Measurements from ENCODE around the gene IP6K3. TPM values are rescaled to one million over a fixed set of nuclear protein-coding genes. Genes with fewer than 3 reads are reported as not detected.

IP6K3 gene, protein sequence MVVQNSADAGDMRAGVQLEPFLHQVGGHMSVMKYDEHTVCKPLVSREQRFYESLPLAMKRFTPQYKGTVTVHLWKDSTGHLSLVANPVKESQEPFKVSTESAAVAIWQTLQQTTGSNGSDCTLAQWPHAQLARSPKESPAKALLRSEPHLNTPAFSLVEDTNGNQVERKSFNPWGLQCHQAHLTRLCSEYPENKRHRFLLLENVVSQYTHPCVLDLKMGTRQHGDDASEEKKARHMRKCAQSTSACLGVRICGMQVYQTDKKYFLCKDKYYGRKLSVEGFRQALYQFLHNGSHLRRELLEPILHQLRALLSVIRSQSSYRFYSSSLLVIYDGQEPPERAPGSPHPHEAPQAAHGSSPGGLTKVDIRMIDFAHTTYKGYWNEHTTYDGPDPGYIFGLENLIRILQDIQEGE
- total RNA-seq, result 11.6 TPM

DNA sequence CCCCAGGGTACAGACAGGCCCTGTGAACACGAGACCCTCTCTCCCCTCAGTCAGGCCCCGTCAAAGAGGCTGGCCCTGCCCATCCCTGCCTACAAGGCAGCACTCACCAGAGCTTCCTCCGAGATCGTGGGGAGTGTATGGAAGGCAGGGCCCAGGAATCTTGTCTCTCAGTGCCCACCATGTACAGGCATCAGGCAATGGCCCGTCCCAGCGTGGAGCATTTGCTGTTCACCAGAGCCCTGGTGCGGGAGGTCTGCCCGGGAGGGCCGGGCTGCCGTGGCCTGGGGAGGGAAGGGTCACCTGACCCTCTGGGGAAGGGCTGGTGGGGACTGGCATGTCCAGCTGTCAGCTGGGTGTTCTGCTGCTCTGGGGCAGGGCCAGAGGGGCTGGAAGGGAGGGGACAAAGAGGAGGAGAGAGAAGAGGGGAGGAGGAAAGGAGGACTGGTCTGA is at the start of gene IP6K3:
IP6K3 (minus strand) TSS at position 255 of the 450 bp plus-strand sequence. CDS start 11,429 bp downstream, outside the sequence.

DNA sequence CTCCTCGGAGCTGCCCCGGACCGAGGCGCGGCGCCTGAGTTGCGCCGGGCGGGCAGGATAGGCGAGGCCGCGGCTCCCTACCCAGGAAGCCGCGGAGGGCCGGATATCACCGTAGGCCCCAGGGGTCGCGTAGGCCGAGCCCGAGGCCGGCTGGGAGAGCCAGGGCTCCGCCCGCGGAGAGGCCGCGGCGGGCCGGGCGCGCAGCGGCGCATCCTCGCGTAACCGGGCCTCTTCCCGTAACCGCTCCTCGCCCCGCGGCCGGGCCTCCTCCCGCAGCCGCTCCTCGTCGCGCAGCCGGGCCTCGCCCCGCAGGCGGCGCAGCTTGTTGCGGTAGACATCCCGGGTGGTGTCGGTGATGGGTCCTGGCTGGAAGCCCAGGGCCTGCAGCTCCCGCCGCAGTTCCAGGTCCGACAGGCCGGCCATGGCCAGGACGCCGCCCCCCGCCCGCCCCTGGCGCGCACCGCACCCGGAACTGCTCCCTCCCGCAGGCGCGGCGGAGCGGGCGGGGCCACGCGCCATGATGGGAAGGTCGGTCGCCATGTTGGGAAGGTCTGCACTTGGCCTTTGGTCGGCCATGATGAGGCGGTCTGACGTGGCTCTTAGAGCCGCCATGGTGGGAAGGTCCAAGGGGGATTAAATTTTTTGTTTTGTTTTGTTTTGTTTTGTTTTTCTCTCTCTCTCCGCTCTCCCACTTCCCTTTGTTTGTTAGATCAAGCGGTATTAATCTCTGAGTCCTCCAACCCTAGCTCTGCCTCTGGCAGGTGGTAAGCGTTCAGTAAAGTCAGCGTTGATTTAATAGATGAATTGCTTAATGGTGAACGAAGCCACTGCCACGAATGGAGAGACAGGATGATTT is 42.2 kb upstream of the IP6K3 start, which contains the start of gene LEMD2:
LEMD2 (minus strand) TSS at position 437 of the 856 bp plus-strand sequence; CDS start at position 423, 14 bp downstream.

DNA sequence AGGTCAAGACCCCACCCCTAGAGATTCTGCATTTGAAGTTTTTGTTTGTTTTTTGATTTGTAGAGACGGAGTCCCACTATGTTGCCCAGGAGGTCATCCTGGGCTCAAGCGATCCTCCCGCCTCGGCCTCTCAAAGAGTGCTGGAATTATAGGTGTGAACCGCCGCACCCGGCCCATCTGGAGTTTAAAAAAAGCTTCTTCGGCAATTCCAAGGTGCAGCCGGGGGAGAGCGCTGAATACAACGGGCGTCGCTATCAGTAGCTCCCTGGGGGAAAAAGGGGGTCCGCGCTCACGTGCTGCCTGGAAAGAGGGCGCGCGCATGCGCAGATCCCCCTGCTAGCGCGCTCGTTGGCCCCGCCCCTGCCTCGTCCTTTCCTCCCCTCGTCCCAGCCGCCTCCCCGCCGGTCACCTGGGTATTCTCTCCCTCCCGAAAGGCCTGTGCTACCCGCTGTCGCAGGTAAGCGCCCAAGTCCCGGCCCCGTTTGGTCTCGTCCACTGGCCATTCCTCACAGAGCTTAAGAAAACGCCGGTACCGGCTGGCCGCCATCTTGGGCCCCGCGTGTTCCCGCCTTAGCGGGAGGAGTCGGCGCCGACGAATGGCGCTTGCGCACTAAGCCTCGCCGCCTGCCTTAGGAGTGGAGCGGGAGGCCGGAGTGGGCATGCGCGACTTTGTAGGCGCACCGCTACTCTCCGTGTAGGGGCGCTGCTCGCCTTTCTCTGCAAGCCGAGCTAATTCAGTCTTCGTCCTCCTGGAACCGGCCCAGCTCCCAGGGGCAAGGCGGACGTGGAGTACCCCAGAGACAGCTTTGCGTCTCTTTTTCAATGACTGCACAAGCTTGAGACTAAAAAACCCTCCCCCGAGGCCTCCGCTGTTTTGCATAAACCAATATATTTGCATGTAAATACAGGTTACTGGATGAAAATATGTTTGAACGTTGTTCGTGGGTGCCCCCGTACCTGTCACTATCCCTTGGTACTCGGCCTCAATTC is 35.3 kb downstream of the IP6K3 start, which contains the start of gene UQCC2:
UQCC2 (minus strand) TSS at position 561 of the 990 bp plus-strand sequence; CDS start at position 547, 14 bp downstream.

Small RNA genes lying within 50 kb of the gene (small RNA-seq; reads per million reads assigned to genes)
- not detected for gene MIR3934 (ENCODE audit: low replicate concordance)

Other genes starting within 250 kb of the IP6K3 start
- gene BAK1, start 166.6 kb downstream of the IP6K3 start, total RNA-seq, result 18.8 TPM
- 13.8 TPM for gene ITPR3, start 125.6 kb downstream of the IP6K3 start, total RNA-seq
- gene UQCC2, start 35.2 kb downstream of the IP6K3 start, total RNA-seq, result 15.5 TPM
- gene LEMD2, start 42.2 kb upstream of the IP6K3 start, total RNA-seq, result 47.1 TPM
- gene MLN, start 57.1 kb upstream of the IP6K3 start, total RNA-seq, result 0.53 TPM

Data from metanephros (tissue), 2 donors.